Measurements from ENCODE around the gene C20orf173.

The C20orf173 gene

GRCh38 chr20:35492352-35492751, 37.1 kb downstream of the C20orf173 start:
- no peak for DNase-seq
- H3K27ac ChIP-seq (ENCODE audit: low read length) = peak overlapping the region; percentile 13; the same call in 1 of the 2 replicates
- peaks cover 38% of the 10 kb centered on the region for H3K4me1 ChIP-seq (ENCODE audit: insufficient read depth, low read length)
- TF ChIP-seq EZH2 (IDR thresholded peaks at IDR 0.05; ENCODE audit: borderline replicate concordance, low read depth, low read length, severe bottlenecking) (no peak), CTCF (IDR thresholded peaks at IDR 0.05; ENCODE audit: borderline replicate concordance, extremely low read depth, low read length, poor library complexity, severe bottlenecking) (no peak)
- no peak for ATAC-seq (ENCODE audit: insufficient read depth, low read depth)
- H4K20me1 ChIP-seq (ENCODE audit: insufficient read depth, low read length) = no peaks in the 10 kb centered on the region
- no peak overlapping the region for H2AFZ ChIP-seq (ENCODE audit: low read depth, low read length)
- H3K9ac ChIP-seq (ENCODE audit: low read depth, low read length) = no peak overlapping the region
- H3K4me3 ChIP-seq (ENCODE audit: low read depth in 1 of 2, low read length in 2 of 2) = no peak overlapping the region
- H3K36me3 ChIP-seq (ENCODE audit: insufficient read depth, low read length) = peaks cover 89% of the 10 kb centered on the region
- no peaks in the 10 kb centered on the region for H3K9me3 ChIP-seq (ENCODE audit: insufficient read depth, low read length, severe bottlenecking)
- H3K79me2 ChIP-seq (ENCODE audit: insufficient read depth, low read length) = peaks cover 49% of the 10 kb centered on the region
- H3K27me3 ChIP-seq (ENCODE audit: insufficient read depth, low read length, poor library complexity) = no peaks in the 10 kb centered on the region
- H3K4me2 ChIP-seq (ENCODE audit: insufficient read depth, low read length) = peak overlapping the region; percentile 88; the same call in 1 of the 2 replicates

- Histone ChIP-seq H3K4me3 (ENCODE audit: low read depth in 1 of 2, low read length in 2 of 2) (peak overlapping the region in 1 of 2 experiments; percentile 73; a peak in 1 of 4 replicates), H3K4me1 (ENCODE audit: insufficient read depth, low read length) (peaks cover 38% of the 10 kb centered on the region), H3K27ac (ENCODE audit: low read length) (peak overlapping the region; percentile 96), H3K9me3 (ENCODE audit: insufficient read depth, low read length, severe bottlenecking) (no peaks in the 10 kb centered on the region), H2AFZ (ENCODE audit: low read depth, low read length) (no peak overlapping the region), H3K79me2 (ENCODE audit: insufficient read depth, low read length) (peaks cover 53% of the 10 kb centered on the region), H3K9ac (ENCODE audit: low read depth, low read length) (peak overlapping the region; percentile 76; the same call in 1 of the 2 replicates), H4K20me1 (ENCODE audit: insufficient read depth, low read length) (no peaks in the 10 kb centered on the region), H3K27me3 (ENCODE audit: insufficient read depth, low read length, poor library complexity) (no peaks in the 10 kb centered on the region), H3K36me3 (ENCODE audit: insufficient read depth, low read length) (peaks cover 89% of the 10 kb centered on the region), H3K4me2 (ENCODE audit: insufficient read depth, low read length) (peak overlapping the region; percentile 88)
- no peak for TF ChIP-seq CTCF (IDR thresholded peaks at IDR 0.05; ENCODE audit: borderline replicate concordance, extremely low read depth, low read length, poor library complexity, severe bottlenecking)
- no peak for TF ChIP-seq EZH2 (IDR thresholded peaks at IDR 0.05; ENCODE audit: borderline replicate concordance, low read depth, low read length, severe bottlenecking)
- ATAC-seq (ENCODE audit: insufficient read depth, low read depth) = no peak
- no peak for DNase-seq
Observed at GRCh38 chr20:35491823-35492222, 37.6 kb downstream of the C20orf173 start.

- Histone ChIP-seq H3K27me3 (ENCODE audit: insufficient read depth, low read length, poor library complexity) (no peaks in the 10 kb centered on the region), H3K4me2 (ENCODE audit: insufficient read depth, low read length) (peak overlapping the region; percentile 88), H3K4me3 (ENCODE audit: low read depth in 1 of 2, low read length in 2 of 2) (peak overlapping the region; percentile 61 to 73), H3K79me2 (ENCODE audit: insufficient read depth, low read length) (peaks cover 63% of the 10 kb centered on the region), H3K4me1 (ENCODE audit: insufficient read depth, low read length) (peaks cover 38% of the 10 kb centered on the region), H3K36me3 (ENCODE audit: insufficient read depth, low read length) (peaks cover 89% of the 10 kb centered on the region), H3K27ac (ENCODE audit: low read length) (peak overlapping the region; percentile 96), H3K9me3 (ENCODE audit: insufficient read depth, low read length, severe bottlenecking) (no peaks in the 10 kb centered on the region), H4K20me1 (ENCODE audit: insufficient read depth, low read length) (no peaks in the 10 kb centered on the region), H2AFZ (ENCODE audit: low read depth, low read length) (peak overlapping the region; percentile 93), H3K9ac (ENCODE audit: low read depth, low read length) (peak overlapping the region; percentile 76)
- ATAC-seq (ENCODE audit: insufficient read depth, low read depth) (peak; percentile 100), DNase-seq (peak; percentile 87)
- TF ChIP-seq EZH2 (IDR thresholded peaks at IDR 0.05; ENCODE audit: borderline replicate concordance, low read depth, low read length, severe bottlenecking) (no peak), CTCF (IDR thresholded peaks at IDR 0.05; ENCODE audit: borderline replicate concordance, extremely low read depth, low read length, poor library complexity, severe bottlenecking) (no peak)
Observed at GRCh38 chr20:35490736-35491181, 38.7 kb downstream of the C20orf173 start.
